Thyroid gland (tissue), 4 donors: Measurements from ENCODE around the gene ACYP2. TPM values are rescaled to one million over a fixed set of nuclear protein-coding genes. Genes with fewer than 3 reads are reported as not detected.

Experiments used
- DNase-seq, 2 donors: peaks; one replicate each; pipeline ENCODE4 v3.0.0-alpha.2; 2019
- H3K27ac ChIP-seq, 3 donors: fragments of 200-600 bp; sonication (generic); 1 replicate in 2 of 3; 2 replicates in 1 of 3; pipeline ENCODE4 v1.5.1; 2016 to 2019; ENCODE audit warnings: mild to moderate bottlenecking in 1 of 3, moderate library complexity in 1 of 3
- H3K27me3 ChIP-seq: fragments of 200-600 bp; sonication (generic); one replicate; pipeline ENCODE4 v1.5.1; 2019
- H3K36me3 ChIP-seq, 2 donors: fragments of 200-600 bp; sonication (generic); one replicate each; pipeline ENCODE4 v1.5.1; 2016 to 2019
- H3K4me1 ChIP-seq, 2 donors: fragments of 200-600 bp; sonication (generic); one replicate each; pipeline ENCODE4 v1.5.1; 2017 to 2019
- H3K4me3 ChIP-seq, 3 donors: fragments of 200-600 bp; sonication (generic); replicated peaks in 1 of 3; 1 replicate in 2 of 3; 2 replicates in 1 of 3; pipeline ENCODE4 v1.5.1; 2016; ENCODE audit warnings: mild to moderate bottlenecking in 1 of 3
- H3K9me3 ChIP-seq: fragments of 200-600 bp; sonication (generic); one replicate; pipeline ENCODE4 v1.5.1; 2017
- CTCF ChIP-seq, 6 experiments: fragments of 200-600 bp in 3 of 6; fragments of 450-650 bp in 3 of 6; sonication (generic) in 3 of 6; IDR thresholded peaks; one replicate each; pipeline ENCODE4 v1.5.1; 2016 to 2019; ENCODE audit warnings: antibody characterized with exemption in 6 of 6, mild to moderate bottlenecking in 2 of 6, inconsistent platforms in 1 of 6, moderate library complexity in 1 of 6
- POLR2A ChIP-seq, 2 donors: fragments of 450-650 bp; IDR thresholded peaks; one replicate each; pipeline ENCODE4 v1.6.1; 2017; ENCODE audit warnings: antibody characterized with exemption in 2 of 2, mild to moderate bottlenecking in 2 of 2, moderate library complexity in 1 of 2
- WGBS, 2 donors: methylation state at CpG; one replicate each; pipeline ENCODE4 v1.1.5; 2017; 5-methylcytosine and 5-hydroxymethylcytosine counted together
- intact Hi-C: fragments of 100-400 bp; cut with DNase I; formaldehyde crosslinking; loops from one replicate; pipeline ENCODE4 v1.15.1; 2023
- total RNA-seq, 4 donors: library from RNA; depleted of rRNA; stranded (reverse); fragments of >200 nt; gene quantifications; one replicate each; pipeline ENCODE4 v1.2.3, GENCODE V29; 2016

Gene ACYP2
- total RNA-seq, 4 donors from 2014 or later: 14.1 to 29.2 (median 26.2) TPM

DNA sequence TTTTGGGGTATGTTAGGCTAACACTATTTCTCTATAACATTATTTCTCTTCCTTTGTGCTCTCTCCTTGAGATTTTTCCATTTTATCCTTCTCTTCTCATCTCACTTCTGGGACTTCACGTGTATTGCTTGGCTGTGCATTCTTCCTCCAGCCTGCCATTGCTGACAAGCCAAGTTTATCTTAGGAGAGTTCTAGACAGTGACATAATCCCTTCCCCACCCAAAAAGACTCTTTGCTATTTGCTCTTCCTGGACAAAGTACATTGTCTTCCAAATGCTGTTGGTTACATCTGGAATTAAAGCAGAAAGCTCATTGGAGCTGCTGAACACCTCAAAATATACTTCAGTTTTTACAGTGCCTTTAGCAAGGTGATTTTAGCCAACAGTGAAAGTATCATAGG lies 131.7 kb downstream of the ACYP2 start:
- Histone ChIP-seq H3K27ac (no peak overlapping the region), H3K9me3 (no peaks in the 10 kb centered on the region), H3K27me3 (no peaks in the 10 kb centered on the region), H3K4me1 (no peaks in the 10 kb centered on the region), H3K4me3 (no peak overlapping the region), H3K36me3 (no peaks in the 10 kb centered on the region)
- intact Hi-C loops: no loop called here
- DNase-seq: no peak
- 63 to 68% methylated on average over 1 of the region's 1 CpG for whole genome bisulfite sequencing, 2 donors
- TF ChIP-seq POLR2A (IDR thresholded peaks at IDR 0.05) (no peak), CTCF (IDR thresholded peaks at IDR 0.05) (no peak)

GRCh38 chr2:54249629-54250028 lies 134.2 kb downstream of the ACYP2 start:
- DNase-seq: no peak
- intact Hi-C loops: no loop called here
- Histone ChIP-seq H3K27ac (no peak overlapping the region), H3K4me3 (no peak overlapping the region), H3K36me3 (no peaks in the 10 kb centered on the region), H3K4me1 (no peaks in the 10 kb centered on the region), H3K27me3 (no peaks in the 10 kb centered on the region), H3K9me3 (no peaks in the 10 kb centered on the region)
- no peak for TF ChIP-seq CTCF (IDR thresholded peaks at IDR 0.05)
- no peak for TF ChIP-seq POLR2A (IDR thresholded peaks at IDR 0.05)

GRCh38 chr2:54254180-54254579 lies 138.8 kb downstream of the ACYP2 start:
- peaks cover 0 to 7% of the 10 kb centered on the region in 2 donors for H3K4me1 ChIP-seq
- no peak for DNase-seq
- H3K27ac ChIP-seq: no peak overlapping the region
- H3K9me3 ChIP-seq: no peaks in the 10 kb centered on the region
- H3K27me3 ChIP-seq: no peaks in the 10 kb centered on the region
- H3K36me3 ChIP-seq: no peaks in the 10 kb centered on the region
- intact Hi-C loops: no loop called here
- no peak overlapping the region for H3K4me3 ChIP-seq
- TF ChIP-seq CTCF (IDR thresholded peaks at IDR 0.05) (no peak), POLR2A (IDR thresholded peaks at IDR 0.05) (no peak)

- Histone ChIP-seq H3K27me3 (no peaks in the 10 kb centered on the region), H3K4me3 (no peak overlapping the region)
Measured at GRCh38 chr2:54255230-54256090, 140.0 kb downstream of the ACYP2 start.

More at GRCh38 chr2:54255230-54256090, 140.0 kb downstream of the ACYP2 start:
- H3K36me3 ChIP-seq: no peaks in the 10 kb centered on the region
- TF ChIP-seq POLR2A (IDR thresholded peaks at IDR 0.05) (no peak), CTCF (IDR thresholded peaks at IDR 0.05) (no peak)
- H3K27ac ChIP-seq: no peak overlapping the region
- H3K9me3 ChIP-seq: no peaks in the 10 kb centered on the region
- H3K4me1 ChIP-seq: peaks cover 0 to 7% of the 10 kb centered on the region in 2 donors
- intact Hi-C loops: no loop called here
- WGBS, 2 donors: 94% methylated on average over 35 to 37 of the region's 37 CpGs
- no peak for DNase-seq
